ENCODE measurements around the gene MMS22L.

The MMS22L gene

GRCh38 chr6:97306544-97307320 is 23.7 kb upstream of the MMS22L start:
- peaks cover 8% of the 10 kb centered on the region for H3K4me1 Mint-ChIP-seq
- H3K27ac Mint-ChIP-seq, result no peak overlapping the region
- H3K4me3 Mint-ChIP-seq, result no peak overlapping the region
- DNase-seq, result no peak
- no peaks in the 10 kb centered on the region for H3K36me3 Mint-ChIP-seq (ENCODE audit: low read depth)
- TF ChIP-seq CTCF (IDR thresholded peaks at IDR 0.05), result no peak
- H3K9me3 Mint-ChIP-seq, result no peaks in the 10 kb centered on the region
- H3K27me3 Mint-ChIP-seq (ENCODE audit: low read depth, poor library complexity), result no peaks in the 10 kb centered on the region

DNA sequence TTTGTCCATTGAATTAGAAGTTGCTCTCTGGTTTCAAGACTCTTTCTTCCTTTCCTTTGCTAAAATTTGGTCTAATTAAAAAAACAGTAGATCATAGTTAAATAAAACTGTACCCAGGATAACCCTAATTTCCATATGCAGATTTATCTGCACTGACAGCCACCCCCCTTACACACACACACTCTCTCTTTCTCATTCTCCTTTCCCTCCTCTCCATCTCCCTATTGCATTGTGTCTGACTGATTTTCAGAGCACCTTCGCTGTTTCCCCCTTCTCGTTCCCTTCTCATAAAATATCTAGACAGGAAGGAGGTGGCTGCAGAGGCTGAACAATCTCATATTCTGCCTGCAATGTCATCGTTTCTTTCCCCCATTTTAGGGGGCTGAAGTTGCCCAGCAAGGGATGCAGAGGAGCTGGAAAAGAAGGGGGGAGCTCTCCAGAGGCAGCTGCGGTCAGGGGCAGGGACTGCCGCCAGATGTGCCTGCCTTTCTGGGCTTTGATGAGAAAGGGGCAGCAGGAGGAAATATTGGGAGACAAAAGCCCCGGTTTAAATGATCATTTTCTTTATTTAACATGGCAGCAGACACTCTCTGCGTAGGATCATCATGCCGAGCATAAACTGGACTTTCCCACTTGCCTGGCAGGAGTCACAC is 22.5 kb upstream of the MMS22L start:
- Mint-ChIP-seq H3K4me3 (peak overlapping the region; percentile 53), H3K4me1 (peaks cover 8% of the 10 kb centered on the region), H3K9me3 (no peaks in the 10 kb centered on the region), H3K36me3 (ENCODE audit: low read depth) (no peaks in the 10 kb centered on the region), H3K27ac (peak overlapping the region; percentile 43), H3K27me3 (ENCODE audit: low read depth, poor library complexity) (no peaks in the 10 kb centered on the region)
- no peak for DNase-seq
- TF ChIP-seq CTCF (IDR thresholded peaks at IDR 0.05), result no peak

- H3K4me3 Mint-ChIP-seq, result no peak overlapping the region
- H3K27ac Mint-ChIP-seq, result no peak overlapping the region
- no peaks in the 10 kb centered on the region for H3K9me3 Mint-ChIP-seq
- no peak for TF ChIP-seq CTCF (IDR thresholded peaks at IDR 0.05)
- no peak for DNase-seq
- no peaks in the 10 kb centered on the region for H3K36me3 Mint-ChIP-seq (ENCODE audit: low read depth)
- no peaks in the 10 kb centered on the region for H3K27me3 Mint-ChIP-seq (ENCODE audit: low read depth, poor library complexity)
- H3K4me1 Mint-ChIP-seq, result peaks cover 8% of the 10 kb centered on the region
Measured at GRCh38 chr6:97304701-97305100, 21.7 kb upstream of the MMS22L start.

DNA sequence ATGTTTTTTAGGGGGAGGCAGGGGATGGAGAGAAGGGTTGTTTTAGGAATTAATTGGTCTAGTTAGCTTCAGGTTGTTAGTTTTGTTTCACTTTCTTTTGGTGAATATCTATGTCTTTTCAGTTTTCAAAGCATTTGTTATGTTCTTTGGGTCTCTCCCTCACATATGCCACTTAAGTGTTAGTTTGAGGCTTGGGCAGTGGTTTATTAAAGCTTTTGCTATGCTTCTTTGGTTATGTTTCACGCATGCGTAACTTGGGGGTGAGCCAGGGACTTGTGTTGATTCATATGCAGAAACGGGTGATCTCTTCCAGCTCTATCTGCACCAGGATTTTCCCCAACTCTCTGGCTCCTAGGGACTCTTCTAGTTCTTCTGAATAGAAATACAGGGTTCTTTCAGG is 11.4 kb upstream of the MMS22L start:
- H3K27me3 Mint-ChIP-seq (ENCODE audit: low read depth, poor library complexity), result peaks cover 9% of the 10 kb centered on the region
- no peak for DNase-seq
- H3K4me3 Mint-ChIP-seq, result no peak overlapping the region
- H3K4me1 Mint-ChIP-seq, result no peaks in the 10 kb centered on the region
- no peaks in the 10 kb centered on the region for H3K36me3 Mint-ChIP-seq (ENCODE audit: low read depth)
- peaks cover 9% of the 10 kb centered on the region for H3K9me3 Mint-ChIP-seq
- no peak overlapping the region for H3K27ac Mint-ChIP-seq
- TF ChIP-seq CTCF (IDR thresholded peaks at IDR 0.05), result no peak

DNA sequence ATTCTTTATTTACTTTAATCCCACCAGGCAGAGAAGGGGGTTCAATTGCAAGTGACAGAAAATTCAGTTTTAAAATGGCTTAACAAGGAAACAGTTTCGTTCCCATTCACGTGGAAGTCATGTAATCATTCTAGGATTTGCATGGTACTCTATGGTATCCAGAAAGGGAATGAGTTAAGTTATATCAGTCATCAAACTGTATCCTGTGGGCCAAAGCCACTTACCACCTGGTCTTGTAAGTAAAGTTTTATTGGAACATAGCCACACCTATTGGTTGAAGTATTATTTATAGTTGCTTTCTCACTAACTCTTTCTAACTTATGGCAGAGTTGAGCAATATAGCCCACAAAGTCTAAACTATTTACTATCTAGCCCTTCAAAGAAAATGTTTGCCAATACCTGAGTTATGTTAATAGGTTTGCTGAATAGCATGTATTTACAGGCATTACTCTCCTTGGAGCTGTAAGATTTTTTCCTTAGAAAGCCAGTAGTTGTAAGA is 10.2 kb upstream of the MMS22L start:
- H3K9me3 Mint-ChIP-seq, result peaks cover 10% of the 10 kb centered on the region
- no peak overlapping the region for H3K4me3 Mint-ChIP-seq
- peaks cover 4% of the 10 kb centered on the region for H3K27me3 Mint-ChIP-seq (ENCODE audit: low read depth, poor library complexity)
- no peaks in the 10 kb centered on the region for H3K36me3 Mint-ChIP-seq (ENCODE audit: low read depth)
- H3K27ac Mint-ChIP-seq, result no peak overlapping the region
- H3K4me1 Mint-ChIP-seq, result no peaks in the 10 kb centered on the region
- TF ChIP-seq CTCF (IDR thresholded peaks at IDR 0.05), result no peak
- DNase-seq, result no peak
